Measurements from ENCODE around the gene PCCA.

Gene PCCA

GRCh38 chr13:100323937-100324336 lies 235.0 kb downstream of the PCCA start:
- no peak for DNase-seq (ENCODE audit: low spot score)
- no peak overlapping the region for H3K4me3 ChIP-seq
- H3K27ac ChIP-seq, result no peak overlapping the region
- no peak for TF ChIP-seq CTCF (IDR thresholded peaks at IDR 0.05)

- H3K4me3 ChIP-seq, result no peak overlapping the region
- no peak for DNase-seq (ENCODE audit: low spot score)
- H3K27ac ChIP-seq, result no peak overlapping the region
- TF ChIP-seq CTCF (IDR thresholded peaks at IDR 0.05), result no peak
Observed at GRCh38 chr13:100330662-100331061, 241.8 kb downstream of the PCCA start.

- no peak overlapping the region for H3K27ac ChIP-seq
- TF ChIP-seq CTCF (IDR thresholded peaks at IDR 0.05), result no peak
- no peak for DNase-seq (ENCODE audit: low spot score)
- H3K4me3 ChIP-seq, result no peak overlapping the region
Observed at GRCh38 chr13:100333141-100333540, 244.2 kb downstream of the PCCA start.

- no peak overlapping the region for H3K4me3 ChIP-seq
- TF ChIP-seq CTCF (IDR thresholded peaks at IDR 0.05), result no peak
- no peak overlapping the region for H3K27ac ChIP-seq
- DNase-seq (ENCODE audit: low spot score), result no peak
Observed at GRCh38 chr13:100334214-100334613, 245.3 kb downstream of the PCCA start.

DNA sequence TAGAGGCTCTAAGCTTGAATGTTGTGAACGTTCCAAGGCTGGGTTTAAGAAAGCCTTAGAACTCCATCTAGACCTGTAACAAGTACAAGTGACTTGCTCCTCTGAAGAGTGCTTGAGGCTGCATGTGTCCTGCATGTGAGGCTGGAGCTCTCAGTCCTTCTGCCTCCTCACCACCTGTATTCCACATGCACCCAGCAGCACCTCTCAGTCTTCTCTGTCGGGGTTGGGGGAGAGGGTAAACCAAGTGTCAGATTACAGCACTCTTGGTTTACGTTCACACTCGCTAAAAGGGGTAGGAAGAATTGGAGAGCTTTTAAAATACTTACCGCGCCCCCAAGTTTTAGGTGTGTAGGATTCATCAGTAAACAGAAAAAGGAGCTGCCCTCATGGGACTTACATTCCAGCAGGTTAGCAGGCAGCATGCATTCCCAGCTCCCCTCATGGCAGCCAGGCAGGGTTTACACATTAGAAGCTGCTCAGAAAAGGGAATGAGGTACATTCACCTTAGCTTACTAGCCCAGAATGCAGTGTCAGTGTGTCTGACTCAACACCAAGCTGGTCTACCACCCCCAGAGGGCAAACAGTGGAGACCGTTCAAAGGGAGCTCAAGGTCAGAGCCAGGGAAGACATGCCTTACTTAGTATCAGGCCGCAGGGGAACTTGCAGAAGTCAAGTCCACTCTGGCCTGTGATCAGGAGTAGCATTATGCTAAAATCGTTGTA lies 248.1 kb downstream of the PCCA start:
- no peak for DNase-seq (ENCODE audit: low spot score)
- TF ChIP-seq CTCF (IDR thresholded peaks at IDR 0.05), result no peak
- H3K4me3 ChIP-seq, result no peak overlapping the region
- no peak overlapping the region for H3K27ac ChIP-seq

GRCh38 chr13:100338275-100338674 lies 249.4 kb downstream of the PCCA start:
- no peak for TF ChIP-seq CTCF (IDR thresholded peaks at IDR 0.05)
- no peak overlapping the region for H3K4me3 ChIP-seq

DNA sequence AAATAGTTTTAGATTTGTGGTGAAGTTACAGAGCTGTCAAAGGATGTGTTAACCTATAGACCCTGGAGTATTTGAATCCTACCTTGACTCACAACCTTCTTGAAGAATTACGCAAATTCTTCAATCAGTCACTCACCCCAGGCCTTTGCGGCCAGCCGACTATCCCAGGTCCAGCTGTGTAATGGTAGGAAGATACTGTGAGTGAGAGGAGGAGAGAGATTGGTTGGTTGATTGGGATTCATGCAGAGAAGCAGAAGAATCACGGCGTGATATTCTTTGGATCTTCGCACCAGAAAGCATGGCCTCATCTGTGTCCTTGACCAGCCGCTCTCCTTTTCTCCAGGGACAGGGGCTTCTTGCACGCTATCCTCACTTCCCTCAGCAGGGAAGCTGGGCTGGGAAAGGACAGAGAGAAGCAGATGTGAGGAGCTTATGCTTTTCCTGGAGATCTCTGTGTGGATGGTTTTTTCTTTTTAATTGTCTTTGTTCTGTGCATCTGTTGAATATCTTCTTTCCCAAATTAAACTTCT lies 250.6 kb downstream of the PCCA start:
- no peak overlapping the region for H3K27ac ChIP-seq
- DNase-seq (ENCODE audit: low spot score), result no peak
- TF ChIP-seq CTCF (IDR thresholded peaks at IDR 0.05), result no peak
- H3K4me3 ChIP-seq, result no peak overlapping the region

More at GRCh38 chr13:100338275-100338674, 249.4 kb downstream of the PCCA start:
- H3K27ac ChIP-seq, result no peak overlapping the region
- DNase-seq (ENCODE audit: low spot score), result no peak

Measured in coronary artery (tissue), 2 donors.